NT2/D1 (cell line): Measurements from ENCODE around the gene PTN.

Experiments
- DNase-seq: peaks from one replicate; pipeline ENCODE4 v3.0.0-alpha.2; 2011; ENCODE audit warnings: low read depth, low spot score
- H3K27me3 ChIP-seq: 2 replicates; pipeline ENCODE4 v1.6.0; 2011; ENCODE audit warnings: mild to moderate bottlenecking; ENCODE audit not compliant: insufficient read length, insufficient read depth
- H3K36me3 ChIP-seq: 2 replicates; pipeline ENCODE4 v1.6.1; 2011; ENCODE audit warnings: mild to moderate bottlenecking, low read length, mixed read lengths; ENCODE audit not compliant: insufficient read depth, insufficient read length
- H3K4me1 ChIP-seq: 2 replicates; pipeline ENCODE4 v1.5.1; 2011; ENCODE audit not compliant: insufficient read depth, insufficient read length
- H3K4me3 ChIP-seq: 2 replicates; pipeline ENCODE4 v1.5.1; 2011; ENCODE audit warnings: low read depth; ENCODE audit not compliant: insufficient read length
- H3K9ac ChIP-seq: 2 replicates; pipeline ENCODE4 v1.6.0; 2011; ENCODE audit warnings: low read depth; ENCODE audit not compliant: insufficient read length
- H3K9me3 ChIP-seq: 2 replicates; pipeline ENCODE4 v1.5.1; 2011; ENCODE audit warnings: mild to moderate bottlenecking, low read length; ENCODE audit not compliant: insufficient read depth
- SUZ12 ChIP-seq: IDR thresholded peaks from 2 replicates; pipeline ENCODE4 v1.6.1; 2011; ENCODE audit not compliant: insufficient read length, insufficient read depth; ENCODE audit errors: extremely low read depth
- YY1 ChIP-seq: IDR thresholded peaks from 2 replicates; pipeline ENCODE4 v1.6.1; 2011; ENCODE audit not compliant: insufficient read length, insufficient read depth
- ZNF274 ChIP-seq: IDR thresholded peaks from 2 replicates; pipeline ENCODE4 v1.6.1; 2011; ENCODE audit warnings: mild to moderate bottlenecking, low read depth, low read length

The PTN gene

DNA sequence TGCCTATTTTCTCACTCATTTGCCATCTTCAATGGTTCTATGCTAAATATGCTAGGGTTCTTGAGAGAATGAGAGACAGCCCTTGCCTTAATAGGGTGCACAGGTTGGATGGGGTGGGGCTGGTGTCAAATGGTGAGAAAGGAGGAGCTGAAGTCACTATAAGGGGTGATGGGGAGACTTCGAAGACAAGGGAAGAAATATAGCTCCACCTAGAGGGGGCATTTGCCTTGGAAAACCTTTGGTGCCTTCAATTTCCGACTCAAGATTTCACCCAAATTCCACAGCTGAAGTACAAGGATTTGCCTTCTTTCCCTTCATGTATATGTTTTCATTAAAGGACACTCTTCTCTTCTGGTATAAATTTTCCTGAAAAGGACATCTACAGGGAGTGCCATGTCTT, 5.6 kb downstream of the PTN start:
- TF ChIP-seq YY1 (no peak), ZNF274 (no peak), SUZ12 (no peak)
- no peaks in the 10 kb centered on the region for H3K36me3 ChIP-seq
- no peaks in the 10 kb centered on the region for H3K27me3 ChIP-seq
- DNase-seq = no peak
- no peak overlapping the region for H3K4me3 ChIP-seq
- H3K9ac ChIP-seq = no peak overlapping the region
- H3K9me3 ChIP-seq = no peaks in the 10 kb centered on the region
- H3K4me1 ChIP-seq = no peaks in the 10 kb centered on the region

DNA sequence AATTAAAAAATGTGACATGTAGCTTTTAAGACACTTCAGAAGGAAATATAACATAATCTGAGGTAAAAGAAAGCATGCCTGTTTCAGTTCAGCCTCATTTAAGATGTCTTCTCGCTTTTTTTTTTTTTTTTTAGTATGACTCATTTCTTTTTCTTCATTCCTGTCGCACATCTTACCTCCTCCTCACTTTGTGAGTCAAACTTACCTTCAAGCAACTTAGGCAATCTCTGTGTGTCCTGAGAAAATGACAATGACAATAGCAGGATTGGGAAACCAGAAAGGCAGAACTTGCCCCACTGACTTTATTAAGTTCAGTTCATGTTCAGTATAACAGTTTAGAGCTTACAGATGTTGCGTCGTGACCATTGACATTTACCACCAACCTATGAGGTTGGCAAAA, 7.7 kb downstream of the PTN start:
- H3K27me3 ChIP-seq = no peaks in the 10 kb centered on the region
- H3K36me3 ChIP-seq = no peaks in the 10 kb centered on the region
- DNase-seq = no peak
- H3K9me3 ChIP-seq = no peaks in the 10 kb centered on the region
- H3K4me1 ChIP-seq = no peaks in the 10 kb centered on the region
- H3K4me3 ChIP-seq = no peak overlapping the region
- no peak for TF ChIP-seq YY1
- TF ChIP-seq ZNF274 = no peak
- TF ChIP-seq SUZ12 = no peak
- H3K9ac ChIP-seq = no peak overlapping the region

DNA sequence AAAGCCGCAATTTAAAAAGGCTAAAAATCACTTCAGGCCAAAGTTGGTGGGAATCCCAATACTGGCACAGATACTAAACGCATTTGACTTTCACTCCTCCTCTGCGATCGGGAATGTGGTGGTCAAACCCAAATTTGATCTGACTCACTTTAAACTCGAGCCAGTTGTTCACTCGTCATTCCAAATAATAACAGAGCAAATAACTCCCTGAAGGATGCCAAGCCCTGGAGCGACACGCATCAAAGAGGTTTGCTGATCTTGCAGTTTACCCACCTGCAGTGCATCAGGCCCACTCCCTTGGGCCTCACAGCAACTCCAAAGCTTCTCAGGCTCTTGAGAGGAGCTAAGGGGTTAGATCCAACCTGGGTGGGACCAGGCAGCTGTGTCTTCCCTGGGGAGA, 12.2 kb downstream of the PTN start:
- H3K9me3 ChIP-seq = no peaks in the 10 kb centered on the region
- no peaks in the 10 kb centered on the region for H3K27me3 ChIP-seq
- no peak for TF ChIP-seq ZNF274
- no peak for TF ChIP-seq YY1
- TF ChIP-seq SUZ12 = no peak
- DNase-seq = no peak
- no peak overlapping the region for H3K4me3 ChIP-seq
- H3K36me3 ChIP-seq = no peaks in the 10 kb centered on the region
- no peak overlapping the region for H3K9ac ChIP-seq
- no peaks in the 10 kb centered on the region for H3K4me1 ChIP-seq

DNA sequence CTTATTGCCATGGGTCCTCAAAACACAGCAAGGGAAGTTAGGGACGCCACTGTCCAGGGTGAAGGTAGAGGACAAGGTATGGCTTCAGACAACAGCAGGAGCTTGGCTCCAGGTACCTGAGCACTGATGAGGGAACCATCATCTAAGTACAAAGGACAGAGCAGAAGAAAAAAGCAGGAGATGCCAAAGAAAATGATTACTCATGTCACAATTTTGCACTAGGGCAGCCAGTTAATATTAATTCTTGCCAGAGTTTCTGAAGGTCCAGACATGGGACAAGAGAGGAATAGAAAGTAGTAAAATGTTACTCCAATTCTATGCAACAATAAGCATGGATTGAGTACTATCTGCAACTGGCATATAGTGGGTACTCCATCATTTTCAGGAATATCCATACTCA, 14.1 kb downstream of the PTN start:
- Histone ChIP-seq H3K4me1 (no peaks in the 10 kb centered on the region), H3K9me3 (no peaks in the 10 kb centered on the region)
- no peak for DNase-seq

DNA sequence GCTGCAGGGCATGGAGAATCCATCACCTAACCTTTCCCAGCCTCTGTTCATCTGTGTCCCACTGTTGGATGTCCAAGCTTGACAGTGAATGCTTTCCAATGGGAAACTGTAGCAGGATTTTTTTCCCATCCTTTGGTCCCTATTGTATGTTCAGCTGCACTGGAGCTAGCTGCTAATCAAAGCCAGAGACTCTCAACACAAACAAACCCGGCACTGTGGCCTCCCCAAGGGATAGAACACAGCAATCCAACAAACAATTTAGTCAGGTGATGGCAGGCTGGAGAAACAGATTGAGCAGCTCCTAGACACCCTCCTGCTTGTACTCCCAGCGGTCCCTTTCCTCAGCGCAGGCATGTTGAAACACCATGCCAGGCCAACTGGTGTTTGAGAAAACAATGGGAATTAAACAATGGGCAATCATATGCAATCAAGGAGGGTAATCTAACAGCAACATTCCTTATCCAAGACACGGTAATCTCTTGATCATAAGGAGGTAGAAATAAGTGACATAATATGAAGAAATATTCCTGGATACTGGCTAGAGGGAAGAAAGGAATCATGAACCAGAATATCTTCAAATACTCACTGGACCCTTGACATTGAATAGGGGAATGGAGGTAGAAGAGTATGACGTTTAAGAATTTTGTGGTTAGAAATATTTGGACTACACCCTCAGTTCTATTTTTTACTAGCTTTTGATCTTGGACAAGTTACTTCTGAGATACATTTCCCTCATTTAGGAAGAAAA, 15.0 kb downstream of the PTN start:
- Histone ChIP-seq H3K36me3 (no peaks in the 10 kb centered on the region), H3K9me3 (no peaks in the 10 kb centered on the region), H3K9ac (no peak overlapping the region), H3K27me3 (no peaks in the 10 kb centered on the region), H3K4me1 (no peaks in the 10 kb centered on the region), H3K4me3 (no peak overlapping the region)
- TF ChIP-seq YY1 = no peak
- no peak for TF ChIP-seq SUZ12
- TF ChIP-seq ZNF274 = no peak
- no peak for DNase-seq

More for the DNA sequence above, 14.1 kb downstream of the PTN start:
- H3K4me3 ChIP-seq = no peak overlapping the region
- no peak overlapping the region for H3K9ac ChIP-seq
- H3K27me3 ChIP-seq = no peaks in the 10 kb centered on the region
- no peaks in the 10 kb centered on the region for H3K36me3 ChIP-seq
- TF ChIP-seq YY1 = no peak

DNA sequence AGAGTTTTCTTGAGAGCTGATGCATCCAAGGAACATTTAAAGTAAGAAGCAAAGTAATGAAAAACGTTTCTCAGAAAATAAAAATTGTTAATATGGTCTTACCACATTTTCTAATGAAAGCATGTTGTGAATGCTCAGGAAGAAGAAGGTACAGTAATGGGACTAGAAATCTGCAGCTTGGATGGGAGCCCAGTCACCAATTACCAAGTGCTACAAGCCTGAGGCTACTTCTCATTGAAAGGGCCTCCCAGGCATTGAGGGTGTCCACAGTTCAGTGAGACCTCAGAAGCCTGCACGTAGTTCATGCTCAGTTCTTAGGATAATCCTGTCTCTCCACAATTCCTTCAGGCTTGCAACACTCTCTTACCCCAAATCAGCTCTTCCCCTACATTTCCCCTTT, 17.6 kb downstream of the PTN start:
- TF ChIP-seq SUZ12 (no peak), YY1 (no peak), ZNF274 (no peak)
- no peaks in the 10 kb centered on the region for H3K27me3 ChIP-seq
- no peaks in the 10 kb centered on the region for H3K36me3 ChIP-seq
- H3K9me3 ChIP-seq = no peaks in the 10 kb centered on the region
- no peaks in the 10 kb centered on the region for H3K4me1 ChIP-seq
- H3K4me3 ChIP-seq = no peak overlapping the region
- no peak for DNase-seq
- H3K9ac ChIP-seq = no peak overlapping the region

DNA sequence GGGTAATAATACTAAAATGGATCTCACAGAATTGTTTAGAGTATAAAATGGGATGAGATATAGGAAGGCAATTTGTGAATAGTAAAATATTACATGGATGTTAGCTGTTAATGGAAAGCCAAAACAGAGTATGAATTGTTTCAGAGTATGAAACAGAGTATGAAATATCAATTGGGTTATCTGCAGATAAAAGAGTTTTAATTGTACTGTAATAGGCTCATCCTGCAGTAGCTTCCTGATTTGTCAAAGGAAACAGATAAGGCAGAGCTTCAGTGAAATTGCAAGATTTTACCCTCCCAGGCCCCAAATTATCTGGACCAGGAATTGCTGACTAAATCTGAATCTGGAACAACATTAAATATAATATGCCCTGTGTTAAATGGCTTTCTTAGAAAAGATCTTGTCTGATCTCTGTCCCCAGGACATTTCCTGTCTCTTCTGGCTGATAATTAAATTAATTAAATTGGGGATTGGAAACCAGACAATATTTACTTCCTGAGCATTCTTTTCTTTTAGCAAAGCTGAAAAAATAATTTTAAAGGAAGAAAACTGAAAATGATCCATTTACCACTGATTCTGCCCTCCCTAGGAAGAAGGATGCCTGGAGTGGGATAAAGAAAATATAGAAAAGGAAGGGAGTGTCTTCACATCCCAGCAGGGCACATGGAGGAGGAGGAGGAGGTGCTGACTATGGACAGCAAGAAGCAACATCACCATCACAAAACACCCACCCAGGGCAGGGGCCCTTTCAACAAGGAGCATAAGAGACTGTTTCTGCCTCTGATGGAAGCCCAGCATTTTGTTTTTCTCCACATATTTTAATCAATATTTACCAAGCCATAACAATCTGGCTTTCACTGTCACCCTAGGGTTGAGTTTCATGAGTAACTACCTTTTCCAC, 18.5 kb downstream of the PTN start:
- no peaks in the 10 kb centered on the region for H3K27me3 ChIP-seq
- no peaks in the 10 kb centered on the region for H3K36me3 ChIP-seq
- TF ChIP-seq SUZ12 (no peak), YY1 (no peak), ZNF274 (no peak)
- DNase-seq = no peak
- no peak overlapping the region for H3K4me3 ChIP-seq
- H3K9ac ChIP-seq = no peak overlapping the region
- no peaks in the 10 kb centered on the region for H3K9me3 ChIP-seq
- H3K4me1 ChIP-seq = no peaks in the 10 kb centered on the region
